K562 (cell line): ENCODE measurements around the gene PPM1H. TPM values are rescaled to one million over a fixed set of nuclear protein-coding genes. Genes with fewer than 3 reads are reported as not detected.

ENCODE experiments used
- ADNP ChIP-seq: fragments of 200-800 bp; sonication (Bioruptor generic); IDR thresholded peaks from 2 replicates; pipeline ENCODE4 v1.6.1; 2016; ENCODE audit warnings: missing genetic modification characterization, missing compliant biosample characterization
- ARHGAP35 ChIP-seq: fragments of 450-650 bp; IDR thresholded peaks from 2 replicates; pipeline ENCODE4 v1.6.1; 2018; ENCODE audit not compliant: partially characterized antibody
- CBFA2T2 ChIP-seq: fragments of 450-650 bp; conservative IDR thresholded peaks from 2 replicates; pipeline ENCODE4 v1.6.1; 2017; ENCODE audit warnings: mild to moderate bottlenecking
- CREBBP ChIP-seq: IDR thresholded peaks from one replicate; pipeline ENCODE4 v1.6.1; 2012; ENCODE audit warnings: low read depth, mild to moderate bottlenecking, control low read depth, inconsistent platforms, low read length
- CREM ChIP-seq: IDR thresholded peaks from 2 replicates; pipeline ENCODE4 v1.6.1; 2014; ENCODE audit warnings: antibody characterized with exemption, low read depth
- CTCF ChIP-seq, 3 experiments: IDR thresholded peaks in 2 of 3; conservative IDR thresholded peaks in 1 of 3; 2 replicates each; pipeline ENCODE4 v1.5.1; 2011 to 2012; ENCODE audit warnings: low read length in 3 of 3, mild to moderate bottlenecking in 3 of 3, control low read depth in 2 of 3, improper control_type of control experiment in 1 of 3, inconsistent platforms in 1 of 3, low read depth in 1 of 3, mixed read lengths in 1 of 3, moderate library complexity in 1 of 3; ENCODE audit not compliant: insufficient read depth in 2 of 3
- DLX4 ChIP-seq: fragments of 250-450 bp; sonication (Bioruptor Pico); IDR thresholded peaks from 2 replicates; pipeline ENCODE4 v1.6.1; 2021; ENCODE audit warnings: mild to moderate bottlenecking
- ZFP91 ChIP-seq: sonication (generic); formaldehyde crosslinking; IDR thresholded peaks from 2 replicates; pipeline ENCODE4 v1.8.0; 2022; ENCODE audit warnings: mild to moderate bottlenecking, missing genetic modification reagents
- ZNF121 ChIP-seq: sonication (generic); formaldehyde crosslinking; conservative IDR thresholded peaks from 2 replicates; pipeline ENCODE4 v1.8.0; 2022; ENCODE audit warnings: missing genetic modification reagents
- ZNF146 ChIP-seq: IDR thresholded peaks from one replicate; pipeline ENCODE4 v1.6.1; 2018; ENCODE audit warnings: missing compliant biosample characterization; ENCODE audit not compliant: unreplicated experiment
- ZNF668 ChIP-seq: fragments of 250-450 bp; sonication (Bioruptor Pico); IDR thresholded peaks from 2 replicates; pipeline ENCODE4 v1.8.0; 2022; ENCODE audit warnings: mild to moderate bottlenecking, inconsistent platforms
- polyA plus RNA-seq, 8 experiments: library from polyadenylated mRNA; depleted of rRNA in 4 of 8; stranded (reverse) in 5 of 8; unstranded in 3 of 8; fragments of >200 nt; fragmentation: Nextera tagmentation in 2 of 8; fragmentation: Illumina TruSeq in 1 of 8; extraction: Ambion mirVana in 2 of 8; extraction: Trizol in 1 of 8; gene quantifications; 2 replicates each; pipeline versions ENCODE4 v1.2.1 to v1.2.3, GENCODE V29; 2011 to 2014; ENCODE audit warnings: inconsistent platforms in 1 of 8, missing spikeins in 1 of 8
- total RNA-seq, 7 experiments: library from RNA; depleted of rRNA in 6 of 7; stranded (reverse); fragments of >200 nt in 6 of 7; fragmentation: Illumina TruSeq in 2 of 7; extraction: Trizol in 2 of 7; gene quantifications; 2 replicates each; pipeline versions ENCODE4 v1.2.1 to v1.2.3, GENCODE V29; 2011 to 2021; ENCODE audit warnings: low replicate concordance in 1 of 7

Gene PPM1H
- total and polyA plus RNA-seq, 9 of the 15 experiments (the other 6 are each of a cell fraction or from before 2014, with no cell fraction given): 5.3 to 29.3 (median 11.3) TPM

GRCh38 chr12:62813031-62813829 is 121.7 kb downstream of the PPM1H start (continued):
- peak; percentile 58 to 74 (median 61) for TF ChIP-seq CTCF (IDR thresholded peaks at IDR 0.05 in 2 of 3, conservative IDR thresholded peaks at IDR 0.05 in 1 of 3; ENCODE audit: insufficient read depth in 2 of 3, low read depth in 1 of 3, low read length in 3 of 3)
- TF ChIP-seq ZNF146 (CRISPR knock-in tag): no peak
- no peak for TF ChIP-seq ZNF668 (CRISPR knock-in tag)
- no peak for TF ChIP-seq ZNF121 (CRISPR knock-in tag)
- no peak for TF ChIP-seq CREBBP
- no peak for TF ChIP-seq ADNP (tag)
- TF ChIP-seq CBFA2T2: no peak
- 0 out of 2 replicates have a peak, but pooled peaks have one; percentile 36 for TF ChIP-seq CREM
- TF ChIP-seq ZFP91: no peak
- TF ChIP-seq DLX4 (CRISPR knock-in tag): no peak
- no peak for TF ChIP-seq ARHGAP35
